Activated T-cell treated with anti-CD3 and anti-CD28 coated beads, Interleukin-2, amount 50 U/mL, for 48 hours (primary cell): ENCODE measurements around the gene SLC22A12.

ENCODE experiments used
- DNase-seq, 2 experiments: peaks; one replicate each; pipeline ENCODE4 v3.0.0-alpha.2; 2020

SLC22A12 gene

DNA sequence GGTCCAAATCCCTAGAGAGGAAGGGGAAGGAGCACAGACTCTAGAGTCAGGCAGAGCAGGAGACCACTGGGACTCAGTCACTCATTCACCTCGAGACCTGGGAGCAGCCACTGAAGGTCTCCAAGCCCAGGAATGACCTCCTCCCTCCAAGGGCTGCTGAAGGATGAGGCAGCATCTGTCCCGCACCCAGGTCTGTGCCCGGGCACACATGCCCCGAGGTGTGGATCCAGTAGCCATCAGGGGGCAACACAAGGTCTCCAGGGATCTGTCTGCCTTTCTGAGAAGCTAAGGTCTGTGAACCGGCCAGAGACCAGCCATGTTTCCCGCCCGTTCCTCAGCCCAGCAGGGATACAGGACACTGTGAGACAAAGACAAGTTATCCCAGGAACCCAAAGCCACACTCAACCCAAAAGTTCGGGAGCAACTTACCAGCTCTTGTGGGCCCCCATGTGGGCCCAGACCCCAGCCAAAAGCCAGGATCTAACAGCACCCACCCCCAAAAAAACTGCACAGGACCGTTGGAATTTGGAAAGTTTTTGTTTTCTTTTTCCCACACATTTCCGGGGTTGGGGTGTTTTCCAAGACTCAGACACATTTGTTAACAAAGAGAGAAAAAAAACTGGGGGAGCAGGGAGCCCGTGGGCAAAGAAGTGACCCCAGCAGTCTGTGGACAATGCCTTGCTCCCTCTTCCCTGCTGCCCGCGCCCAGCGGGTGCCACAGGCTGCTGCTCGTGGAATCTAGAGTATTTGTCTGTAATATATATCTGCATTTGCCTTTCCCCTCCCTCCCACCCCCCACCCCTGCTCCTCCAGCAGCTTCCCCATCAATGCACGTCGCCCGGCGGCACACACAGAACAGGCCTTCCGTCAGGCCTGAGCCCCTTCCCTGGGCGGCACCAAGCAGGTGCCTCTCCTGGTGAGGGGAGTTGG is 14.9 kb downstream of the SLC22A12 start:
- DNase-seq = no peak

- no peak for DNase-seq
Observed at GRCh38 chr11:64606796-64607380, 15.9 kb downstream of the SLC22A12 start.

DNA sequence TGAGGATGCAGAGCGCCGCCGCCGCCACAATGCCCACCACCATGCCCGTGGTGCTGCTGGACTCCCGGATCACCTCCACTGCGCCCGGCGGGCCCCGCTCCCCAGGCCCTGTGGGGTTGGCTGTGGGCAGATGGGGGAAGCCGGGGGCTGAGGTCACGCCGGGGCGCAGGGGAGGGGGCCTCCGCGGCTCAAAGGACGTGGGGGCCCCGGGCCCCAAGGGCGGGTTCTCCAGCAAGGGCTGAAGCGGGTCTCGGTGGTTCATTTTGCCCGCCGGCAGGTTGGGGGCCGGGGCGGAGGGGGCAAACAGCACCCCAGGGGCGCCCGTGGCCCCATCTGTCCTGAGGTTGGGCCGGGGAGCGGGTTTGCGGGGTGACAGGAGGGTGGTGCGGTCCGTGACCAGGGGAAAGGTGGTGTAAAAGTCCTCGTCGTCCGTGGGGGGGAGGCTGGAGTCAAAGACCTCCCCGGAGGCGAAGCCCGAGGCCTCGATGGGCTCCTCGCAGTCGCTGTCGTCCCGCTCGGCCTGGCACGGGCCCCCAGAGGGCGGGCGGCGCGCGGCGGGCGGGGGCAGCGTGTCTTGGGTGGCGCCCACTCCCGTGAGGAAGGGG is 16.5 kb downstream of the SLC22A12 start:
- DNase-seq = no peak

- DNase-seq = no peak
Observed at GRCh38 chr11:64608046-64608445, 17.0 kb downstream of the SLC22A12 start.

DNA sequence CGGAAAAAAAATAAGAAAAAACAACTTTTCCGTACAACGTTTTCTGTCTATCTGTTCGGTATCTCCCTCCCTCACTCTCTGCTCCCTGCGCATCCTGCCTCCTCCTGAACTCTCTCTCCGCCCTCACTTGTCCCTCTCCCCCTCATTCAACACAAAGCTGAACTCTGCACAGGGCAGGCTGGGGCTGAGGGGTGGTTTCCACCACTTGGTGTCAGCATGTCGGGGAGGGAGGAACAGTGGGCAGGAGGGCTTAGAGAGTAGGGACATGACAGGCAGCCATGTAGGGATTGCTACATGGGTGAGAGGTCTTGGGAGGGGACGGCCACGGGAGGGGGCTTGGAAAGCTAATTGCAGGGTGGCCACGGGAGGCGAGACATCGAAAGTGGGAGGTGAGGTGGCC is 17.6 kb downstream of the SLC22A12 start:
- no peak for DNase-seq

GRCh38 chr11:64609436-64610047 is 18.5 kb downstream of the SLC22A12 start:
- no peak for DNase-seq

- no peak for DNase-seq
Observed at GRCh38 chr11:64610596-64610995, 19.6 kb downstream of the SLC22A12 start.

- no peak for DNase-seq
Observed at GRCh38 chr11:64611176-64611575, 20.2 kb downstream of the SLC22A12 start.

GRCh38 chr11:64611869-64612646 is 21.0 kb downstream of the SLC22A12 start:
- DNase-seq = no peak

GRCh38 chr11:64613648-64614047 is 22.6 kb downstream of the SLC22A12 start:
- no peak for DNase-seq

GRCh38 chr11:64614917-64615316 is 23.9 kb downstream of the SLC22A12 start:
- DNase-seq = no peak

GRCh38 chr11:64616817-64617216 is 25.8 kb downstream of the SLC22A12 start:
- no peak for DNase-seq

DNA sequence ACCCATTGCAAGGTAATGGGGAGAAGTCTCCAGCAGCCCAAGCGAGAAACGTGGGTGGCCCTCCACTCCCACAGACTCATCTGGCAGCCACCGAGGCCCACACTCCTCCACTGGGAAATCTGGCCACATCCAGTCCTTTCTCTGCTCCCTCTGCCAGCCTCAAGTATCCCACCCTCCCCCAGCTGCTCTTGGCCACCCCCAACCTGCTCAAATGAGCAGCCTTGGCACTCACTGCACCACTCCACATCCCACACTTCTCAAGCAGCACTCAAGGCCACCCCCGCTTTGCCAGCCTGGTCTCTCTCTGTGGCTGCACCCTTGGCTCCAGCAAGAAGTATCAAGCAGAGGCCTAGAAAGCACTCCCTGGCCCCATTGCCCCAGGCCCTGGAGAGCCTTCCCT is 28.2 kb downstream of the SLC22A12 start:
- DNase-seq = no peak

DNA sequence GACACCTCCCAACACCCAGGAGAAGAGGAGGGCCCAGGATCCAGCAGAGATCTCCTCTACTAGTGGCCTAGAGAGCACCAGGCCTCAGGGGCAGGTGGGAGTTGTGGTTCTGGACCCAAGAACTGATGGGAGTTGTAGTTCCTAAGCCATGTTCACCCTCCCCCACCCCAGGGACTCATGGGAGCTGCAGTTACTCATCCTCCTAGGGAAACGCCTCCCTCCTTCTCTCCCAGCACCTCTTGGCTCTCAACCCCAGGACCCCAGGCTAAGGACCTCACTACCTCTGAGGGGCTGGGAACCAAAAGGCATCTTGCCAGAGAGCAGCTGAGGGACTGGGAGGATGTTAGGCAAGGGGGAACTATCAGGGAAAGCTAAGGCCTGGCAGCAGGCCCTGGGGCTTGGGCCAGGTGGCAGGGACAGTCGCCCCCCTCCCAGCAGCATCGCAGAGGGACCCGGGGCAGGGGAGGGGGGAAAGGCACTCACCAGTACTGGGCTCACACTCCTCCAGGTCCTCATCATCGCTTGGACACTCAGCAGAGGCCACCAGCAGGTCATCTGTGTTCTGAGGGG is 28.9 kb downstream of the SLC22A12 start:
- no peak for DNase-seq

DNA sequence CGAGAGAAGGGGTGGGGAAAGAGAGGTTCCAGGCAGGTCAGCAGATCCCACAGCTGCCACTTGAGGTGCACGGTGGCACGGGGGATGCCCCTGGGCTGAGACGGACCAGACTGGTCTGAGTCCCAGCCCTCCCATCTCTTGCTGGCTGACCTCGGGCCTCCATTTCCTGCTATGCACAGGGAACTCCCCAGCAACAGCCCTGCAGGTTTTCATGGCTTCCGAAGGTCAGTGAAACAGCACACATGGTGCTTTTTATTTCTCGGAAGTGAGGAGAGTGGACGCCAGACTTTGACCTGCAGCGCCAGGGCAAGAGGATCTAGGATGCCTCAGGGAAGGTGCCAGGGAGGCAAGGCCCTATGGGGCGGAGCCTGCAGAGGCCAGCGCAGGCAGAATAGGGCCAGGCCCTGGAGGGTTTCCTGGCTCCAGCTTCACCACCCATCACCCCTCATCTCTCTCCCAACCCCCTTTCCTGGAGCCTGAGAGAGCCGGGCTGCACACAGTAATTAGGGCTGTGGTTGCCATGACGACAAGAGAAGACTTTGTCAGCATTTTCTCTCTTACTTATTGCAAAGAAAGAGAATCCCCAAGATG is 29.5 kb downstream of the SLC22A12 start:
- no peak for DNase-seq

- no peak for DNase-seq
Observed at GRCh38 chr11:64621283-64622019, 30.4 kb downstream of the SLC22A12 start.

DNA sequence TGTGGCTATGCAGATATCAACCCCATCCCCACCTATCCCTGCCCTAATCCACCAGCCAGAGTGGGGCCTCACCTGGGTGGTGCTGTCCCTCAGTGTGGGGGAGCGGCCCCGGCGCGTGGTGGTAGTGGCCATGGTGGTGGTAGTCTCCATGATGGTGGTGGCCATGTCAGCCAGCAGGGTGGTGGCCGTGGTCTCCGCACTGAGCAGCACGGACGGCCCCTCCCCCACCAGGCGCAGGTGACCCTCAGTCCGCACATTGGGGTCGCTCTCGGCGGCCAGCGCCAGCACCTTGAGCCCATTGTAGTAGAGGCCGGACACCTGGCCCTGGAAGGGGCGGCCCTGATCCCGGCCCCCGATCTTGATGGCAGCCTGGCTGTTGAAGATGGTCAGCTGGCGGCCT is 31.7 kb downstream of the SLC22A12 start:
- DNase-seq = no peak

DNA sequence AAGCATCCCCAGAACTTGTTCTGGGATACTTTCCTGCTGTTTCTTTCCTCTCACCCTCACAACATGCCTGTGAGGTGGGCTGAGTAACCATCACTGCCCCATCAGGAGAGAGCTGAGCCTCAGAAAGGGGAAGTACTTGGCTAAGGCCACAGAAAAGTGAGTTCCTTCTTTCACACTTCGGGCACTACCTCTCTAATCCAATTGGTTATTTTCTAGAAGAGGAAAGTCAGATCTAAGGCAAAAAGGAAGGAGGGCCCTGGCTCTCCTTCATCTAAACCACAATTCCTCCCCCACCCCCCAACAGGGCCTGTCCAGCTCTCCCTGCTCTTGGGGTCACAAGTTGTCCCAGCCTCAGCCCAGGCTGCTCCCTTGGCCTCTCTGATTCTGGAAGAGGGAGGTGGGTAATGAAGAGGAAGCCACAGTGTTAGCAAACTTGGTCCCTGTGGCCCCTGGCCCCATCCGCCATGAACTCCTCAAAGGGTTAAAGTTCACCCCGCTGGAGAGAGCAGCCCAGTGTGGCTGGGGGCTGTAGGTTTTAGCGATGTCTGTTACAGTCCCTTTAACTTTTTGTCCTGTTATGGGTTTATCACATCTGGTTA is 34.0 kb downstream of the SLC22A12 start:
- no peak for DNase-seq

DNA sequence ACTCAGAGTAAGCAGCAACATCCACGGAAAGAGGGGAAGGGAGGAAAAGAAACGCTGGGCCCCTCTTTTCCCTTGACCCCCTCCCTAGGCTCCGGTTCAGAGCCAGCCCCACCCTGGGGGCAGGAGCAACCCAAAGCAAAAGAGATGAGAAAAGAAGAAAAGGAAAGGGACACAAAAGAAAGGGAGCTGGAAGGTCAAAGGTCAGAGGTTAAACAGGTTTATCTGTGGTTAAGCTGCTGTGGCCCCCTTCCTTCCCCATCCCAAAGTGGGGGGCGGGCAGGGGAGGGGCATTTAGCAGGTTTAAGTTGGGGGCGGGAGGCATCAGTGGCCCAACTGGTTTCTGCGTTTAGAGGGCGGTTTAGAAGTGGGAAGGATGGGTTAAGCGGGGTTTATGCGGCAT is 35.6 kb downstream of the SLC22A12 start:
- no peak for DNase-seq

- DNase-seq = no peak
Observed at GRCh38 chr11:64627371-64627770, 36.4 kb downstream of the SLC22A12 start.

GRCh38 chr11:64628596-64628995 is 37.6 kb downstream of the SLC22A12 start:
- DNase-seq = no peak
